GM19328 (cell line): ENCODE measurements around the gene DDOST.

Experiments
- ATAC-seq: cut with Tn5 transposase; IDR thresholded peaks from one replicate; pipeline ENCODE4 v1.9.1; 2021; ENCODE audit warnings: mild to moderate bottlenecking, moderate library complexity; ENCODE audit not compliant: unreplicated experiment

DDOST gene

GRCh38 chr1:20663365-20663764, 2.2 kb upstream of the DDOST start:
- ATAC-seq: no peak

GRCh38 chr1:20662110-20662475, 924 bp upstream of the DDOST start:
- ATAC-seq: no peak

- ATAC-seq: no peak
Observed at GRCh38 chr1:20660847-20661206, 342 bp downstream of the DDOST start.

GRCh38 chr1:20660363-20660762, 806 bp downstream of the DDOST start:
- no peak for ATAC-seq

GRCh38 chr1:20658166-20658915, 2.8 kb downstream of the DDOST start:
- ATAC-seq: no peak

GRCh38 chr1:20657024-20657423, 4.1 kb downstream of the DDOST start:
- ATAC-seq: no peak

- no peak for ATAC-seq
Observed at GRCh38 chr1:20654104-20654690, 7.0 kb downstream of the DDOST start.

- ATAC-seq: no peak
Observed at GRCh38 chr1:20652300-20652699, 8.9 kb downstream of the DDOST start.

- no peak for ATAC-seq
Observed at GRCh38 chr1:20648946-20649345, 12.2 kb downstream of the DDOST start.

GRCh38 chr1:20648438-20648837, 12.7 kb downstream of the DDOST start:
- no peak for ATAC-seq

- no peak for ATAC-seq
Observed at GRCh38 chr1:20645414-20645813, 15.8 kb downstream of the DDOST start.

GRCh38 chr1:20644416-20644815, 16.8 kb downstream of the DDOST start:
- no peak for ATAC-seq

- ATAC-seq: no peak
Observed at GRCh38 chr1:20643080-20643479, 18.1 kb downstream of the DDOST start.

GRCh38 chr1:20641975-20642374, 19.2 kb downstream of the DDOST start:
- no peak for ATAC-seq

GRCh38 chr1:20640183-20640597, 21.0 kb downstream of the DDOST start:
- no peak for ATAC-seq

GRCh38 chr1:20636785-20637347, 24.3 kb downstream of the DDOST start:
- ATAC-seq: no peak

- ATAC-seq: no peak
Observed at GRCh38 chr1:20634594-20635084, 26.5 kb downstream of the DDOST start.

- ATAC-seq: no peak
Observed at GRCh38 chr1:20634065-20634593, 27.0 kb downstream of the DDOST start.

- no peak for ATAC-seq
Observed at GRCh38 chr1:20633190-20634064, 27.7 kb downstream of the DDOST start, which contains the start of gene PINK1. PINK1 (plus strand) TSS chr1:20633458; CDS start chr1:20633549, 91 bp downstream.

- no peak for ATAC-seq
Observed at GRCh38 chr1:20632386-20632785, 28.8 kb downstream of the DDOST start.

- ATAC-seq: no peak
Observed at GRCh38 chr1:20630729-20631128, 30.4 kb downstream of the DDOST start.
